ENCODE results near the gene TXNDC17.
A peak's percentile ranks its signal among the peaks of the same experiment; 100 is the strongest.
"Not testable (repeated sequence)": the region's sequence is repeated elsewhere in the genome, so short reads cannot be mapped to it uniquely, and the experiment has no call there.

The TXNDC17 gene

GRCh38 chr17:6637458-6637840 lies 3.4 kb upstream of the TXNDC17 start:
- DNase-seq (ENCODE audit: low spot score), result no peak

- DNase-seq (ENCODE audit: low spot score), result no peak
Measured at GRCh38 chr17:6638046-6638908, 2.6 kb upstream of the TXNDC17 start.

- no peak for DNase-seq (ENCODE audit: low spot score)
Measured at GRCh38 chr17:6639014-6639585, 1.8 kb upstream of the TXNDC17 start.

- DNase-seq (ENCODE audit: low spot score), result no peak
Measured at GRCh38 chr17:6639586-6640535, 999 bp upstream of the TXNDC17 start.

GRCh38 chr17:6641247-6641863 lies 495 bp downstream of the TXNDC17 start:
- DNase-seq (ENCODE audit: low spot score), result no peak

- DNase-seq (ENCODE audit: low spot score), result no peak
Measured at GRCh38 chr17:6642592-6642991, 1.7 kb downstream of the TXNDC17 start.

- no peak for DNase-seq (ENCODE audit: low spot score)
Measured at GRCh38 chr17:6643451-6644125, 2.7 kb downstream of the TXNDC17 start.

GRCh38 chr17:6648181-6648580 lies 7.3 kb downstream of the TXNDC17 start:
- DNase-seq (ENCODE audit: low spot score), result no peak

- DNase-seq (ENCODE audit: low spot score), result peak; percentile 84
Measured at GRCh38 chr17:6651354-6651918, 10.6 kb downstream of the TXNDC17 start, which contains the start of the genes C17orf100 and MED31. C17orf100 (plus strand) TSS chr17:6651762; CDS start chr17:6651914, 152 bp downstream. MED31 (minus strand) TSS chr17:6651605; CDS start chr17:6651528, 77 bp downstream.

- no peak for DNase-seq (ENCODE audit: low spot score)
Measured at GRCh38 chr17:6651919-6652452, 11.1 kb downstream of the TXNDC17 start.

GRCh38 chr17:6654841-6655731 lies 14.2 kb downstream of the TXNDC17 start:
- DNase-seq (ENCODE audit: low spot score), result no peak

- not testable (repeated sequence) for DNase-seq (ENCODE audit: low spot score)
Measured at GRCh38 chr17:6655732-6656361, 15.0 kb downstream of the TXNDC17 start.

- DNase-seq (ENCODE audit: low spot score), result not testable (repeated sequence)
Measured at GRCh38 chr17:6656797-6657632, 16.2 kb downstream of the TXNDC17 start.

GRCh38 chr17:6657633-6658287 lies 16.9 kb downstream of the TXNDC17 start:
- no peak for DNase-seq (ENCODE audit: low spot score)

GRCh38 chr17:6658411-6658810 lies 17.6 kb downstream of the TXNDC17 start:
- DNase-seq (ENCODE audit: low spot score), result not testable (repeated sequence)

- DNase-seq (ENCODE audit: low spot score), result no peak
Measured at GRCh38 chr17:6660101-6660500, 19.2 kb downstream of the TXNDC17 start.

GRCh38 chr17:6660805-6661463 lies 20.1 kb downstream of the TXNDC17 start:
- DNase-seq (ENCODE audit: low spot score), result peak; percentile 39

Data from globus pallidus (tissue), 1 donor.